ENCODE measurements around the gene WWP2. TPM values are rescaled to one million over a fixed set of nuclear protein-coding genes. Genes with fewer than 3 reads are reported as not detected.
"Not testable (repeated sequence)": the region's sequence is repeated elsewhere in the genome, so short reads cannot be mapped to it uniquely, and the experiment has no call there.

WWP2 gene
- total RNA-seq, 1 experiment from 2014 or later, result 38.8 TPM

DNA sequence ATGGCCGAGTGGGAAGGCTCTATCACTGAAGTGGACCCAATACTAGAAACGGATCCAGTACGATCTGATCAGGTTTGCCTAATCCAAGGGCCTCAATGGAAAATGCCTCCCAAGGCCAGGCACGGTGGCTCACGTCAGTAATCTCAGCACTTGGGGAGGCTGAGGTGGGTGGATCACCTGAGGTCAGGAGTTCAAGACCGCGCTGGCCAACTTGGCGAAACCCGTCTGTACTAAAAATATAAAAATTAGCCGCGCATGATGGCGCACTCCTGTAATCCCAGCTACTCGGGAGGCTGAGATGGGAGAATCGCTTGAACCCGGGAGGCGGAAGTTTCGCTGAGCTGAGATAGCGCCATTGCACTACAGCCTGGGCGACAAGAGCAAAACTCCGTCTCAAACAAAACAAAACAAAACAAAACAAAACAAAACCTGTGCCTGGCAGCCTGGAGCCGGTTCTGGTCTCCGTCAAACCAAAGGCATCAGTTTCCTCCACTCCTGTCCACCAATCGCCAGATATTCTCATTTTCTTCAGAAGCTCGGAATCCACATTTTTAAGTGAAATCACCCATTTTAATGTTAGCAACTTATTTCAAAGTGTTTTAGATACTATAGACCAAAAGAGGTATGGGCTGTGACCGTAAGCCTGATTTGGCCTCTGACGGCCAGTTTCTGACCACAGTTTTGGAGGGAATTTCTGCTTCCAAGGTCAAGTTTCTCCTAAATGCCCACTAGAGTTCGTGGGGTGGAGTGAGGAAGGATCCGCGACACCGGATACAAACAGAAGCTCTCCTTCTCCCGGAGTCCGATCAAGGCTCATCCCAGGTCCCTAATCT lies 36.4 kb upstream of the WWP2 start:
- Histone ChIP-seq H3K4me3 (peak overlapping the region; percentile 99), H3F3A (ENCODE audit: insufficient read depth, low read depth) (peaks cover 66% of the 10 kb centered on the region), H3K4me2 (peak overlapping the region; percentile 97), H3K27ac (peak overlapping the region; percentile 91), H3K9me2 (ENCODE audit: insufficient read depth) (no peaks in the 10 kb centered on the region), H4K20me1 (ENCODE audit: insufficient read depth) (peaks cover 47% of the 10 kb centered on the region), H3K36me3 (ENCODE audit: low read depth) (peaks cover 47% of the 10 kb centered on the region), H3K9me3 (ENCODE audit: insufficient read depth, low read depth) (no peaks in the 10 kb centered on the region), H3K27me3 (ENCODE audit: insufficient read depth, low read depth) (no peaks in the 10 kb centered on the region), H3K4me1 (replicated peaks; ENCODE audit: insufficient read depth) (peaks cover 56% of the 10 kb centered on the region), H3K79me2 (ENCODE audit: low read depth) (peaks cover 90% of the 10 kb centered on the region), H2AFZ (peak overlapping the region; percentile 60; the same call in 1 of the 2 replicates)
- ChIA-PET CTCF (interaction anchor here (0.5 to 0.8 kb wide), 2 partner anchors 328 to 651 kb away, joined by 4 to 12 read pairs; no protein-coding TSS in a partner anchor), POLR2A (ENCODE audit: unreplicated experiment) (interaction anchor here (0.5 to 1.0 kb wide), 9 partner anchors 9 to 1274 kb away, joined by 3 to 15 read pairs (median 3); partner anchors contain the start of gene NOB1)
- intact Hi-C loops (cut with micrococcal nuclease; ENCODE audit: unreplicated experiment), result loop anchor here (1.0 to 2.0 kb wide), 2 partner anchors 29 to 37 kb away; partner anchors contain the start of genes NOB1 and WWP2
- TF ChIP-seq EZH2 (IDR thresholded peaks at IDR 0.05; ENCODE audit: low read depth), result no peak
- TF ChIP-seq, protein P1, sequence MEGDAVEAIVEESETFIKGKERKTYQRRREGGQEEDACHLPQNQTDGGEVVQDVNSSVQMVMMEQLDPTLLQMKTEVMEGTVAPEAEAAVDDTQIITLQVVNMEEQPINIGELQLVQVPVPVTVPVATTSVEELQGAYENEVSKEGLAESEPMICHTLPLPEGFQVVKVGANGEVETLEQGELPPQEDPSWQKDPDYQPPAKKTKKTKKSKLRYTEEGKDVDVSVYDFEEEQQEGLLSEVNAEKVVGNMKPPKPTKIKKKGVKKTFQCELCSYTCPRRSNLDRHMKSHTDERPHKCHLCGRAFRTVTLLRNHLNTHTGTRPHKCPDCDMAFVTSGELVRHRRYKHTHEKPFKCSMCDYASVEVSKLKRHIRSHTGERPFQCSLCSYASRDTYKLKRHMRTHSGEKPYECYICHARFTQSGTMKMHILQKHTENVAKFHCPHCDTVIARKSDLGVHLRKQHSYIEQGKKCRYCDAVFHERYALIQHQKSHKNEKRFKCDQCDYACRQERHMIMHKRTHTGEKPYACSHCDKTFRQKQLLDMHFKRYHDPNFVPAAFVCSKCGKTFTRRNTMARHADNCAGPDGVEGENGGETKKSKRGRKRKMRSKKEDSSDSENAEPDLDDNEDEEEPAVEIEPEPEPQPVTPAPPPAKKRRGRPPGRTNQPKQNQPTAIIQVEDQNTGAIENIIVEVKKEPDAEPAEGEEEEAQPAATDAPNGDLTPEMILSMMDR (conservative IDR thresholded peaks at IDR 0.05), result no peak
- DNase-seq, result no peak
- TSS peak; percentile 64 for BruUV-seq (replicated peaks)

GRCh38 chr16:69726313-69727060 lies 35.6 kb upstream of the WWP2 start, which contains the start of gene NQO1:
Gene NQO1 (minus strand): TSS chr16:69726560. CDS start chr16:69726439, 121 bp downstream.
- H4K20me1 ChIP-seq (ENCODE audit: insufficient read depth), result peaks cover 39% of the 10 kb centered on the region
- H3K36me3 ChIP-seq (ENCODE audit: low read depth), result peaks cover 44% of the 10 kb centered on the region
- H3K4me2 ChIP-seq, result peak within 1 kb of the TSS; percentile 97
- H3K9me3 ChIP-seq (ENCODE audit: insufficient read depth, low read depth), result no peaks in the 10 kb centered on the region
- ChIA-PET CTCF (interaction anchor here (0.5 to 0.6 kb wide), 2 partner anchors 23 to 650 kb away, joined by 5 to 12 read pairs; no protein-coding TSS in a partner anchor), POLR2A (ENCODE audit: unreplicated experiment) (interaction anchor here (0.5 to 1.1 kb wide), 11 partner anchors 8 to 1275 kb away, joined by 3 to 15 read pairs (median 3); partner anchors contain the start of gene NOB1)
- peak within 1 kb of the TSS; percentile 60 for H2AFZ ChIP-seq
- peaks cover 60% of the 10 kb centered on the region for H3F3A ChIP-seq (ENCODE audit: insufficient read depth, low read depth)
- TF ChIP-seq, protein P1 (conservative IDR thresholded peaks at IDR 0.05), result no peak
- TF ChIP-seq EZH2 (IDR thresholded peaks at IDR 0.05; ENCODE audit: low read depth), result no peak
- peaks cover 48% of the 10 kb centered on the region for H3K4me1 ChIP-seq (replicated peaks; ENCODE audit: insufficient read depth)
- peak within 1 kb of the TSS; percentile 100 for H3K27ac ChIP-seq
- H3K9me2 ChIP-seq (ENCODE audit: insufficient read depth), result no peaks in the 10 kb centered on the region
- BruUV-seq (replicated peaks), result no TSS peak
- intact Hi-C loops (cut with micrococcal nuclease; ENCODE audit: unreplicated experiment), result loop anchor here (1.0 to 2.0 kb wide), 2 partner anchors 28 to 36 kb away; partner anchors contain the start of genes NOB1 and WWP2
- peak; percentile 98 to 99 for DNase-seq
- peak within 1 kb of the TSS; percentile 99 for H3K4me3 ChIP-seq
- peaks cover 90% of the 10 kb centered on the region for H3K79me2 ChIP-seq (ENCODE audit: low read depth)
- no peaks in the 10 kb centered on the region for H3K27me3 ChIP-seq (ENCODE audit: insufficient read depth, low read depth)

DNA sequence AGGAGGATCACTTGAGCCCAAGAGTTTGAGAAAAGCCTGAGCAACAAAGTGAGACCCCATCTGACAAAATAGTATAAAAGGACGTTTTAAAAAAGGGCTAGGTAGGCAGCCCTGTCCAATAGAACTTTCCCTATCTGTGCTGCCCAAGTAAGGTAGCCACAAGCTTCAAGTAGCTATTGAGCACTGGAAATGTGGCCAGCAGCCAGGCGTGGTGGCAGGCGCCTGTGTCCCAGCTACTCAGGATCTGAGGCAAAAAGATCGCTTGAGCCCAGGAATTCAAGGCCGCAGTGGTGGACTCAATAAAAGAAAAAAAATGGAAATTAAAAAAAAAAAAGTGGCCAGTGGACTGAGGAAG lies 34.2 kb upstream of the WWP2 start:
- intact Hi-C loops (cut with micrococcal nuclease; ENCODE audit: unreplicated experiment), result loop anchor here (2.0 kb wide), 1 partner anchor 35 kb away; the partner anchor contains the start of gene WWP2
- Histone ChIP-seq H3K9me3 (ENCODE audit: insufficient read depth, low read depth) (no peaks in the 10 kb centered on the region), H3K27me3 (ENCODE audit: insufficient read depth, low read depth) (no peaks in the 10 kb centered on the region), H4K20me1 (ENCODE audit: insufficient read depth) (peaks cover 25% of the 10 kb centered on the region), H3K4me1 (replicated peaks; ENCODE audit: insufficient read depth) (peaks cover 34% of the 10 kb centered on the region), H3K36me3 (ENCODE audit: low read depth) (peaks cover 32% of the 10 kb centered on the region), H3K4me2 (peak overlapping the region; percentile 85), H3K27ac (peak overlapping the region; percentile 100), H3K79me2 (ENCODE audit: low read depth) (peaks cover 79% of the 10 kb centered on the region), H3F3A (ENCODE audit: insufficient read depth, low read depth) (peaks cover 50% of the 10 kb centered on the region), H2AFZ (peak overlapping the region; percentile 53; the same call in 1 of the 2 replicates), H3K4me3 (peak overlapping the region; percentile 99), H3K9me2 (ENCODE audit: insufficient read depth) (no peaks in the 10 kb centered on the region)
- TF ChIP-seq, protein P1 (conservative IDR thresholded peaks at IDR 0.05), result no peak
- TF ChIP-seq EZH2 (IDR thresholded peaks at IDR 0.05; ENCODE audit: low read depth), result no peak
- CTCF ChIA-PET, result interaction anchor here (1.2 kb wide), 1 partner anchor 27 kb away, joined by 4 read pairs; the partner anchor contains the start of gene NOB1
- no TSS peak for BruUV-seq (replicated peaks)
- POLR2A ChIA-PET (ENCODE audit: unreplicated experiment), result no interaction called here
- no peak for DNase-seq

DNA sequence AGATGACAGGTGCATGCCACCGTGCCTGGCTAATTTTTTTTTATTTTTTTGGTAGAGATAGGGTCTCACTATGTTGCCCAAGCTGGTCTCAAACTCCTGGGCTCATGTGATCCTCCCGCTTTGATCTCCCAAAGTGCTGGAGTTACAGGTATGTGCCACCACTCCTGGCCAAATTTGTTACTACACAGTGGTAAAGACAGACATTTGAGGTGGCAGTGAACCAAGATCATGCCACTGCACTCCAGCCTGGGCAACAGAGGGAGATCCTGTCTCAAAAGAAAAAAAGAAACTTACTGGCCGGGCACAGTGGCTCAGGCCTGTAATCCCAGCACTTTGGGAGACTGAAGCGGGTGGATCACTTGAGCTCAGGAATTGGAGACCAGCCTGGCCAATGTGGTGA lies 33.1 kb upstream of the WWP2 start:
- POLR2A ChIA-PET (ENCODE audit: unreplicated experiment); H3K9me3 ChIP-seq (ENCODE audit: insufficient read depth, low read depth); H3K27me3 ChIP-seq (ENCODE audit: insufficient read depth, low read depth); intact Hi-C loops (cut with micrococcal nuclease; ENCODE audit: unreplicated experiment); BruUV-seq (replicated peaks); H3K9me2 ChIP-seq (ENCODE audit: insufficient read depth); CTCF ChIA-PET; H2AFZ ChIP-seq; DNase-seq: not testable (repeated sequence)
- peak overlapping the region; percentile 99; the same call in 1 of the 2 replicates for H3K4me3 ChIP-seq
- peaks cover 68% of the 10 kb centered on the region for H3K79me2 ChIP-seq (ENCODE audit: low read depth)
- peaks cover 44% of the 10 kb centered on the region for H3F3A ChIP-seq (ENCODE audit: insufficient read depth, low read depth)
- H3K36me3 ChIP-seq (ENCODE audit: low read depth), result peaks cover 21% of the 10 kb centered on the region
- peak overlapping the region; percentile 85 for H3K4me2 ChIP-seq
- peak overlapping the region; percentile 100 for H3K27ac ChIP-seq
- H4K20me1 ChIP-seq (ENCODE audit: insufficient read depth), result peaks cover 14% of the 10 kb centered on the region
- H3K4me1 ChIP-seq (replicated peaks; ENCODE audit: insufficient read depth), result peaks cover 23% of the 10 kb centered on the region
